Astrocyte (in vitro differentiated cells and primary cell): ENCODE data around the gene TMEM115. TPM values are rescaled to one million over a fixed set of nuclear protein-coding genes. Genes with fewer than 3 reads are reported as not detected.
A peak's percentile ranks its signal among the peaks of the same experiment; 100 is the strongest.

Source experiments
- DNase-seq: peaks from one replicate; pipeline ENCODE4 v3.0.0-alpha.2; 2010; ENCODE audit warnings: low read depth
- FAIRE-seq: peaks from 2 replicates; lab custom pipeline; 2011; peaks lifted over from hg19 to GRCh38; lab: Jason Lieb, UNC
- H2AFZ ChIP-seq: 2 replicates; pipeline ENCODE4 v1.6.0; 2012; ENCODE audit warnings: low read depth, low read length, inconsistent platforms
- H3K27ac ChIP-seq: 2 replicates; pipeline ENCODE4 v1.5.1; 2011; ENCODE audit warnings: low read depth, low read length, inconsistent platforms
- H3K27me3 ChIP-seq: 2 replicates; pipeline ENCODE4 v1.6.0; 2011; ENCODE audit warnings: low read length, inconsistent platforms; ENCODE audit not compliant: insufficient read depth
- H3K36me3 ChIP-seq: 2 replicates; pipeline ENCODE4 v1.5.1; 2011; ENCODE audit warnings: low read length, inconsistent platforms; ENCODE audit not compliant: insufficient read depth
- H3K4me1 ChIP-seq: 2 replicates; pipeline ENCODE4 v1.5.1; 2011; ENCODE audit warnings: low read length, inconsistent platforms; ENCODE audit not compliant: insufficient read depth
- H3K4me2 ChIP-seq: 2 replicates; pipeline ENCODE4 v1.6.0; 2012; ENCODE audit warnings: low read length, inconsistent platforms
- H3K4me3 ChIP-seq: 2 replicates; pipeline ENCODE4 v1.5.1; 2011; ENCODE audit warnings: low read depth, mild to moderate bottlenecking, low read length, inconsistent platforms; ENCODE audit not compliant: insufficient read depth
- H3K79me2 ChIP-seq: 2 replicates; pipeline ENCODE4 v1.6.0; 2012; ENCODE audit warnings: mild to moderate bottlenecking, low read length, inconsistent platforms; ENCODE audit not compliant: insufficient read depth
- H3K9ac ChIP-seq: 2 replicates; pipeline ENCODE4 v1.6.0; 2012; ENCODE audit warnings: mild to moderate bottlenecking, low read length, inconsistent platforms
- H3K9me3 ChIP-seq: 2 replicates; pipeline ENCODE4 v1.5.1; 2012; ENCODE audit warnings: low read depth, mild to moderate bottlenecking, low read length, inconsistent platforms; ENCODE audit not compliant: insufficient read depth
- H4K20me1 ChIP-seq: 2 replicates; pipeline ENCODE4 v1.6.0; 2012; ENCODE audit warnings: low read length, inconsistent platforms; ENCODE audit not compliant: insufficient read depth
- H3K27ac Mint-ChIP-seq: one replicate; pipeline ENCODE4 v1.8.0; 2021; ENCODE audit warnings: mild to moderate bottlenecking, mixed read lengths; ENCODE audit not compliant: unreplicated experiment
- H3K27me3 Mint-ChIP-seq: one replicate; pipeline ENCODE4 v1.8.0; 2021; ENCODE audit warnings: low read depth, mixed read lengths; ENCODE audit not compliant: unreplicated experiment
- H3K36me3 Mint-ChIP-seq: one replicate; pipeline ENCODE4 v1.8.0; 2021; ENCODE audit warnings: low read depth, mixed read lengths; ENCODE audit not compliant: unreplicated experiment
- H3K4me1 Mint-ChIP-seq: one replicate; pipeline ENCODE4 v1.8.0; 2021; ENCODE audit warnings: low read depth, mixed read lengths; ENCODE audit not compliant: unreplicated experiment
- H3K4me3 Mint-ChIP-seq: one replicate; pipeline ENCODE4 v1.8.0; 2021; ENCODE audit warnings: mild to moderate bottlenecking, moderate library complexity, mixed read lengths; ENCODE audit not compliant: unreplicated experiment
- H3K9me3 Mint-ChIP-seq: one replicate; pipeline ENCODE4 v1.8.0; 2021; ENCODE audit warnings: mild to moderate bottlenecking, mixed read lengths; ENCODE audit not compliant: unreplicated experiment
- CTCF ChIP-seq: IDR thresholded peaks from 2 replicates; pipeline ENCODE4 v1.5.1; 2011; ENCODE audit warnings: low read depth, mild to moderate bottlenecking, inconsistent platforms, low read length, moderate library complexity; ENCODE audit not compliant: insufficient read depth
- EZH2 ChIP-seq: IDR thresholded peaks from 2 replicates; pipeline ENCODE4 v1.6.1; 2012; ENCODE audit warnings: mild to moderate bottlenecking, low read length, inconsistent platforms; ENCODE audit not compliant: insufficient read depth
- total RNA-seq: library from RNA; stranded (reverse); gene quantifications from 2 replicates; pipeline ENCODE4 v1.2.1, GENCODE V29; 2021

Gene TMEM115
- total RNA-seq, 1 donor from 2014 or later, result 48.7 TPM

- Histone ChIP-seq H3K4me1 (peaks cover 8% of the 10 kb centered on the region), H3K36me3 (no peaks in the 10 kb centered on the region), H2AFZ (no peak overlapping the region), H3K4me3 (no peak overlapping the region), H3K27me3 (no peaks in the 10 kb centered on the region), H3K27ac (no peak overlapping the region), H3K9ac (no peak overlapping the region), H3K79me2 (no peaks in the 10 kb centered on the region), H3K4me2 (no peak overlapping the region), H3K9me3 (no peaks in the 10 kb centered on the region), H4K20me1 (no peaks in the 10 kb centered on the region)
- no peak overlapping the region for H3K4me3 Mint-ChIP-seq
- no peak for FAIRE-seq
- no peaks in the 10 kb centered on the region for H3K9me3 Mint-ChIP-seq
- peaks cover 2% of the 10 kb centered on the region for H3K4me1 Mint-ChIP-seq
- H3K27me3 Mint-ChIP-seq, result peaks cover 29% of the 10 kb centered on the region
- TF ChIP-seq CTCF (no peak), EZH2 (no peak)
- DNase-seq, result peak; percentile 34
- H3K36me3 Mint-ChIP-seq, result no peaks in the 10 kb centered on the region
- no peak overlapping the region for H3K27ac Mint-ChIP-seq
Measured at GRCh38 chr3:50388720-50389413, 29.5 kb upstream of the TMEM115 start.

- no peaks in the 10 kb centered on the region for H4K20me1 ChIP-seq
- Mint-ChIP-seq H3K27ac (no peak overlapping the region), H3K4me3 (no peak overlapping the region), H3K27me3 (peaks cover 35% of the 10 kb centered on the region), H3K36me3 (no peaks in the 10 kb centered on the region), H3K4me1 (peaks cover 2% of the 10 kb centered on the region), H3K9me3 (no peaks in the 10 kb centered on the region)
- H3K36me3 ChIP-seq, result no peaks in the 10 kb centered on the region
- no peak overlapping the region for H3K4me2 ChIP-seq
- peaks cover 8% of the 10 kb centered on the region for H3K4me1 ChIP-seq
- FAIRE-seq, result no peak
- no peak for DNase-seq
- TF ChIP-seq CTCF (peak; percentile 10), EZH2 (no peak)
- no peaks in the 10 kb centered on the region for H3K9me3 ChIP-seq
- no peak overlapping the region for H3K4me3 ChIP-seq
- H2AFZ ChIP-seq, result no peak overlapping the region
- no peaks in the 10 kb centered on the region for H3K27me3 ChIP-seq
- H3K9ac ChIP-seq, result no peak overlapping the region
- H3K79me2 ChIP-seq, result no peaks in the 10 kb centered on the region
- no peak overlapping the region for H3K27ac ChIP-seq
Measured at GRCh38 chr3:50388016-50388719, 28.8 kb upstream of the TMEM115 start.

GRCh38 chr3:50385754-50386153 is 26.4 kb upstream of the TMEM115 start:
- Histone ChIP-seq H3K4me1 (peaks cover 8% of the 10 kb centered on the region), H3K27me3 (no peaks in the 10 kb centered on the region), H4K20me1 (no peaks in the 10 kb centered on the region), H3K4me2 (no peak overlapping the region), H3K9ac (no peak overlapping the region), H3K36me3 (no peaks in the 10 kb centered on the region), H3K27ac (no peak overlapping the region), H2AFZ (no peak overlapping the region), H3K9me3 (no peaks in the 10 kb centered on the region), H3K4me3 (no peak overlapping the region), H3K79me2 (no peaks in the 10 kb centered on the region)
- Mint-ChIP-seq H3K27me3 (peaks cover 37% of the 10 kb centered on the region), H3K27ac (no peak overlapping the region), H3K9me3 (no peaks in the 10 kb centered on the region), H3K36me3 (no peaks in the 10 kb centered on the region), H3K4me1 (no peaks in the 10 kb centered on the region), H3K4me3 (no peak overlapping the region)
- FAIRE-seq, result no peak
- no peak for DNase-seq
- no peak for TF ChIP-seq EZH2
- TF ChIP-seq CTCF, result no peak
